PC-9 (cell line): ENCODE measurements around the gene CFAP91. TPM values are rescaled to one million over a fixed set of nuclear protein-coding genes. Genes with fewer than 3 reads are reported as not detected.
"Not testable (repeated sequence)": the region's sequence is repeated elsewhere in the genome, so short reads cannot be mapped to it uniquely, and the experiment has no call there.

ENCODE experiments used
- BruUV-seq: library from RNA; stranded (reverse); fragments of 400-500 nt; replicated peaks from 2 replicates; lab custom pipeline; 2021; lab: Mats Ljungman, UMichigan
- CTCF ChIA-PET: fragments of 300-600 bp; sonication (Branson Sonifier 250); formaldehyde crosslinking; loops from one replicate; lab custom pipeline; 2022; ENCODE audit warnings: antibody characterized with exemption; lab: Charles Lee
- POLR2A ChIA-PET: fragments of 300-600 bp; sonication (Branson Sonifier 250); formaldehyde crosslinking; loops from one replicate; lab custom pipeline; 2022; ENCODE audit warnings: antibody characterized with exemption; ENCODE audit not compliant: unreplicated experiment; lab: Charles Lee
- DNase-seq, 2 experiments: peaks; one replicate each; pipeline versions ENCODE4 v3.0.0 to v3.0.0-alpha.2; 2015 to 2022; ENCODE audit warnings: mixed read lengths in 1 of 2
- H2AFZ ChIP-seq: fragments of 200-600 bp; sonication (generic); 2 replicates; pipeline ENCODE4 v1.8.1; 2017; ENCODE audit warnings: antibody characterized with exemption
- H3F3A ChIP-seq: fragments of 200-600 bp; sonication (generic); 2 replicates; pipeline ENCODE4 v1.8.1; 2017; ENCODE audit warnings: antibody characterized with exemption, mild to moderate bottlenecking, low read depth; ENCODE audit not compliant: insufficient read depth
- H3K27ac ChIP-seq: fragments of 200-600 bp; sonication (generic); 2 replicates; pipeline ENCODE4 v1.6.1; 2016; ENCODE audit warnings: mixed run types
- H3K27me3 ChIP-seq: fragments of 200-600 bp; sonication (generic); 2 replicates; pipeline ENCODE4 v1.6.1; 2016; ENCODE audit warnings: low read depth, mixed run types; ENCODE audit not compliant: insufficient read depth
- H3K36me3 ChIP-seq: fragments of 200-600 bp; sonication (generic); 2 replicates; pipeline ENCODE4 v1.6.1; 2016; ENCODE audit warnings: low read depth, mixed run types
- H3K4me1 ChIP-seq: fragments of 200-600 bp; sonication (generic); replicated peaks from 2 replicates; pipeline ENCODE4 v1.6.1; 2016; ENCODE audit warnings: mixed run types; ENCODE audit not compliant: insufficient read depth
- H3K4me2 ChIP-seq: fragments of 200-600 bp; sonication (generic); 2 replicates; pipeline ENCODE4 v1.6.1; 2017; ENCODE audit warnings: mixed run types
- H3K4me3 ChIP-seq: fragments of 200-600 bp; sonication (generic); 2 replicates; pipeline ENCODE4 v1.6.1; 2016; ENCODE audit warnings: mixed run types
- H3K79me2 ChIP-seq: fragments of 200-600 bp; sonication (generic); 2 replicates; pipeline ENCODE4 v1.6.1; 2017; ENCODE audit warnings: low read depth, mixed run types
- H3K9me2 ChIP-seq: fragments of 200-600 bp; sonication (generic); 2 replicates; pipeline ENCODE4 v1.8.1; 2017; ENCODE audit warnings: mild to moderate bottlenecking; ENCODE audit not compliant: insufficient read depth
- H3K9me3 ChIP-seq: fragments of 200-600 bp; sonication (generic); 2 replicates; pipeline ENCODE4 v1.8.1; 2016; ENCODE audit warnings: low read depth; ENCODE audit not compliant: insufficient read depth
- H4K20me1 ChIP-seq: fragments of 200-600 bp; sonication (generic); 2 replicates; pipeline ENCODE4 v1.8.1; 2017; ENCODE audit not compliant: insufficient read depth
- EZH2 ChIP-seq: fragments of 200-600 bp; sonication (generic); IDR thresholded peaks from 2 replicates; pipeline ENCODE4 v1.8.0; 2017; ENCODE audit warnings: antibody characterized with exemption, low read depth
- intact Hi-C: fragments of 100-400 bp; cut with micrococcal nuclease; formaldehyde crosslinking; loops from one replicate; pipeline ENCODE4 v1.10.0; 2022; ENCODE audit not compliant: unreplicated experiment
- total RNA-seq: library from RNA; stranded (reverse); gene quantifications from 2 replicates; pipeline ENCODE4 v1.2.3, GENCODE V29; 2021
- TF ChIP-seq, protein P1 (sequence below): fragments of 200-600 bp; sonication (generic); conservative IDR thresholded peaks from 2 replicates; pipeline ENCODE4 v1.6.1; 2017; ENCODE audit warnings: mixed run types, antibody characterized with exemption, mild to moderate bottlenecking, moderate library complexity

CFAP91 gene
- total RNA-seq, 1 experiment from 2014 or later, result 1.2 TPM

DNA sequence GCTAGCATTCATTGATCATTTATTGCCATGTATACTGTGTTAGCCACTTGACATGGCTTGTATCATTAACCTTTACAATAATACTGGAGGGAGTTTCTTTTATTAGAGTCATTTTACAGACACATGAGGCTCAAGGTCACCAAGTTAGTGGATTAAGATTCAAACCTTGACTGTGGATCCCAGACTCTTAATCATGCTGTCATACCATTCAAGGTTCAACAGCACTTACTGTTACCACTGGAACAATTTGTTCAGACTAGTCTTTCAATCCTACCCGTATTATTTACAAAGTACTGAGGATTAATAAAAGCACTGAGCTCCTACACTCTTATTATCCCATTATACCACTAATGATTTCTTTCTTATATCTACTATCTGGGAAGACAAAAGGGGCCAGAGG is 26.8 kb upstream of the CFAP91 start:
- Histone ChIP-seq H3K4me1 (peaks cover 15% of the 10 kb centered on the region), H3K9me2 (no peaks in the 10 kb centered on the region), H3K4me2 (peak overlapping the region; percentile 94), H3K79me2 (peaks cover 22% of the 10 kb centered on the region), H3K36me3 (peaks cover 15% of the 10 kb centered on the region), H3K4me3 (peak overlapping the region; percentile 81), H3K27ac (no peak overlapping the region), H4K20me1 (0 out of 2 replicates have a peak, but pooled peaks cover 3% of the 10 kb centered on the region), H3F3A (no peaks in the 10 kb centered on the region), H2AFZ (peak overlapping the region; percentile 79), H3K27me3 (no peaks in the 10 kb centered on the region), H3K9me3 (no peaks in the 10 kb centered on the region)
- BruUV-seq, result no TSS peak
- POLR2A ChIA-PET, result interaction anchor here (0.8 kb wide), 1 partner anchor 213 kb away, joined by 6 read pairs; the partner anchor contains the start of gene TMEM39A
- no peak for DNase-seq
- TF ChIP-seq, protein P1, sequence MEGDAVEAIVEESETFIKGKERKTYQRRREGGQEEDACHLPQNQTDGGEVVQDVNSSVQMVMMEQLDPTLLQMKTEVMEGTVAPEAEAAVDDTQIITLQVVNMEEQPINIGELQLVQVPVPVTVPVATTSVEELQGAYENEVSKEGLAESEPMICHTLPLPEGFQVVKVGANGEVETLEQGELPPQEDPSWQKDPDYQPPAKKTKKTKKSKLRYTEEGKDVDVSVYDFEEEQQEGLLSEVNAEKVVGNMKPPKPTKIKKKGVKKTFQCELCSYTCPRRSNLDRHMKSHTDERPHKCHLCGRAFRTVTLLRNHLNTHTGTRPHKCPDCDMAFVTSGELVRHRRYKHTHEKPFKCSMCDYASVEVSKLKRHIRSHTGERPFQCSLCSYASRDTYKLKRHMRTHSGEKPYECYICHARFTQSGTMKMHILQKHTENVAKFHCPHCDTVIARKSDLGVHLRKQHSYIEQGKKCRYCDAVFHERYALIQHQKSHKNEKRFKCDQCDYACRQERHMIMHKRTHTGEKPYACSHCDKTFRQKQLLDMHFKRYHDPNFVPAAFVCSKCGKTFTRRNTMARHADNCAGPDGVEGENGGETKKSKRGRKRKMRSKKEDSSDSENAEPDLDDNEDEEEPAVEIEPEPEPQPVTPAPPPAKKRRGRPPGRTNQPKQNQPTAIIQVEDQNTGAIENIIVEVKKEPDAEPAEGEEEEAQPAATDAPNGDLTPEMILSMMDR, result no peak
- no peak for TF ChIP-seq EZH2
- CTCF ChIA-PET, result no interaction called here
- intact Hi-C loops, result loop anchor here (1.0 to 10.0 kb wide), 3 partner anchors 97 to 642 kb away; partner anchors contain the start of genes ADPRH and IGSF11

DNA sequence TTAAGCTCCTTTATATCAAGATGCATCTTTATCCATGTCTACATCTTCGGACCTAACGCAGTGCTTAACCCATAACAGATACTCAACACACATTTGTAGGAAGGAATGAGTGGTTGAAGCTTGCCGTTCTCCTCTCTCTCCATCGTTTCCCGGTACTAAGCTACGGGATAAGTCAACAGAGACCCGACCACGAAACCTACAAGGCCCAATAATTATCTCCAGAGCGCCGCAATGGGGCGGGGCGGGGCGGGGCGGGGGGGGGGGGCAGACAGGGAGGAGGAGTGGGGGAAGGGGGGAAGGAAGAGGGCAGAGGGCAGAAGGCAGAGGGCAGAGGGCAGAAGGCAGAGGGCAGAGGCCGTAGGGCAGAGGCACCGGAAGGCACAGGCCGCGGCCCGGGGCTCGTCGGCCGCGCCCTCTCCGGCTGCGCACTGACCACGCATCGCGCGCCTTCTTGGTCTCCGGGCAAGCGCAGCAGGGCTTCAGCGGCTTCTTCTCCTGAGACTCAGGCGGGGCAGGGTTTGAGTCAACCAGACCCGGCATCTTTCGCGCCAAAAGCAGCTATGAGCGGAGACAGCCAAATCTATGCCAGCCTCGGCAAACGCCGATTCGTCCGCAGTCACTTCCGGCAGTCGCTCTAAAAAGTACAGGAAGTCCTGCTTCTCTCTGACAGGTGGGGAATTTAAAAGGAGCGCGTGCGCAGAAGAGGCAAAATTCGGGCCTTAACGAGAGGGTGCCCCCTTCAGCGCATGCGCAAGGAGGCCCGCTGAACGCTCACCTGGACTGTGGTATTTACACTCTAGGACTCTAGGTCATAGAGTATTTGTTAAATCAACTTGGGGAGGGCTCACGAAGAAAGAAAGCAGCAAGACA is 25.8 kb upstream of the CFAP91 start, which contains the start of gene COX17:
Gene COX17 (minus strand): TSS at position 636 of the 870 bp plus-strand sequence. CDS start 96 bp downstream, at position 540.
- CTCF ChIA-PET, result no interaction called here

DNA sequence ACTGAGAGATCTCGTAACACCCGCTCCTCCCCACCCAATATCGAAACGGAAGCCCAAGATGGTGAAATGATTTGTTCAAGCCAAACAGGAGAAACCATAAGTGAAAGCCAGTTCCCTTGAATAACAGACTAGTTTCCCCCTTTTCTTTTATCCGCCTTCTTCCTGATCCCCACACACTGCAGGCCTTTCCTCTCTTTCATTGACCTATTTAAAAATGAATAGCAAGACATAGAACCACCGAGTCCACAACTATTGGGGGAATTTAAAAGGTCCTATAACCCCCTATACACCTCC is 25.2 kb upstream of the CFAP91 start:
- H3K36me3 ChIP-seq, result 0 out of 2 replicates have a peak, but pooled peaks cover 8% of the 10 kb centered on the region
- DNase-seq, result no peak
- H3K4me2 ChIP-seq, result peak overlapping the region; percentile 85
- no peaks in the 10 kb centered on the region for H3F3A ChIP-seq
- intact Hi-C loops, result loop anchor here (1.0 to 10.0 kb wide), 5 partner anchors 99 to 402 kb away; partner anchors contain the start of genes ADPRH, POGLUT1 and TIMMDC1
- H4K20me1 ChIP-seq, result 0 out of 2 replicates have a peak, but pooled peaks cover 3% of the 10 kb centered on the region
- H3K4me1 ChIP-seq, result peaks cover 15% of the 10 kb centered on the region
- H3K9me3 ChIP-seq, result no peaks in the 10 kb centered on the region
- BruUV-seq, result TSS peak; percentile 93
- H2AFZ ChIP-seq, result peak overlapping the region; percentile 97
- peak overlapping the region; percentile 81 for H3K4me3 ChIP-seq
- peak overlapping the region; percentile 56 for H3K27ac ChIP-seq
- H3K27me3 ChIP-seq, result no peaks in the 10 kb centered on the region
- TF ChIP-seq, protein P1, result no peak
- no peak for TF ChIP-seq EZH2
- ChIA-PET POLR2A (no interaction called here), CTCF (no interaction called here)
- no peaks in the 10 kb centered on the region for H3K9me2 ChIP-seq
- H3K79me2 ChIP-seq, result peaks cover 22% of the 10 kb centered on the region

More for the DNA sequence above, 25.8 kb upstream of the CFAP91 start, which contains the start of gene COX17:
- no peaks in the 10 kb centered on the region for H3K27me3 ChIP-seq
- peak; percentile 92 to 96 for DNase-seq
- H2AFZ ChIP-seq, result peak within 1 kb of the TSS; percentile 97
- H3K36me3 ChIP-seq, result 0 out of 2 replicates have a peak, but pooled peaks cover 8% of the 10 kb centered on the region
- H3K27ac ChIP-seq, result peak within 1 kb of the TSS; percentile 59
- H3K4me1 ChIP-seq, result peaks cover 15% of the 10 kb centered on the region
- POLR2A ChIA-PET, result interaction anchor here (0.7 to 0.8 kb wide), 2 partner anchors 188 to 214 kb away, joined by 6 to 9 read pairs; partner anchors contain the start of gene TMEM39A
- H3K79me2 ChIP-seq, result peaks cover 22% of the 10 kb centered on the region
- BruUV-seq, result no TSS peak
- no peaks in the 10 kb centered on the region for H3K9me2 ChIP-seq
- TF ChIP-seq, protein P1, result no peak
- no peak for TF ChIP-seq EZH2
- peak within 1 kb of the TSS; percentile 94 for H3K4me2 ChIP-seq
- H3K4me3 ChIP-seq, result peak within 1 kb of the TSS; percentile 81
- H3K9me3 ChIP-seq, result no peaks in the 10 kb centered on the region
- H4K20me1 ChIP-seq, result 0 out of 2 replicates have a peak, but pooled peaks cover 3% of the 10 kb centered on the region
- H3F3A ChIP-seq, result no peaks in the 10 kb centered on the region
- intact Hi-C loops, result loop anchor here (1.0 to 10.0 kb wide), 6 partner anchors 98 to 643 kb away; partner anchors contain the start of genes ADPRH, IGSF11, POGLUT1 and TIMMDC1

DNA sequence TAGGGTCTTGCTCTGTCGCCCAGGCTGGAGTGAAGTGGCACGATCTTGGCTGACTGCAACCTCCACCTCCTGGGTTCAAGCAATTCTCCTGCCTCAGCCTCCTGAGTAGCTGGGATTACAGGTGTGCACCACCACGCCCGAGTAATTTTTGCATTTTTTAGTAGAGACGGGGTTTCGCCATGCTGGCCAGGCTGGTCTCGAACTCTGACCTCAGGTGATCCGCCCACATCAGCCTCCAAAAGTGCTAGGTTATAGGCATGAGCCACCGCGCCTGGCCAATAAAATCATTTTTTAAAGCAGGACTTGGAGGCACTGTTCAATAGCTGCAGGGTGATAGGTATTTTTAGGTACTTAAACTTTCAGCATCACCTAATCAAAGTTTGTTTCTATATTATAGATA is 24.6 kb upstream of the CFAP91 start:
- H3K36me3 ChIP-seq, H3K9me2 ChIP-seq, H3F3A ChIP-seq, BruUV-seq, H3K4me3 ChIP-seq, H2AFZ ChIP-seq, H3K27ac ChIP-seq, H3K4me2 ChIP-seq, DNase-seq, H3K27me3 ChIP-seq, POLR2A ChIA-PET, CTCF ChIA-PET, H3K9me3 ChIP-seq, H4K20me1 ChIP-seq: not testable (repeated sequence)
- H3K79me2 ChIP-seq, result peaks cover 22% of the 10 kb centered on the region
- intact Hi-C loops, result loop anchor here (10.0 kb wide), 1 partner anchor 153 kb away; no protein-coding TSS in a partner anchor
- peaks cover 15% of the 10 kb centered on the region for H3K4me1 ChIP-seq
